NCI-H2081 treated with DMSO at 0.1 percent for 48 hours (cell line): ENCODE data around the gene FHIP2A.
"Not testable (repeated sequence)": the region's sequence is repeated elsewhere in the genome, so short reads cannot be mapped to it uniquely, and the experiment has no call there.

Experiments
- DNase-seq: peaks from one replicate; lab custom pipeline; 2025; lab: John Stamatoyannopoulos, UW

FHIP2A gene

GRCh38 chr10:114821293-114821914, at the start of gene FHIP2A:
Gene FHIP2A (plus strand): TSS chr10:114821780. CDS start chr10:114822079, 299 bp downstream.
- DNase-seq: no peak

- no peak for DNase-seq
Observed at GRCh38 chr10:114772496-114773196, 48.9 kb upstream of the FHIP2A start.

- DNase-seq: no peak
Observed at GRCh38 chr10:114773197-114773532, 48.4 kb upstream of the FHIP2A start.

GRCh38 chr10:114775082-114775481, 46.5 kb upstream of the FHIP2A start:
- DNase-seq: not testable (repeated sequence)

GRCh38 chr10:114777415-114777814, 44.2 kb upstream of the FHIP2A start:
- no peak for DNase-seq

GRCh38 chr10:114779803-114780576, 41.6 kb upstream of the FHIP2A start:
- DNase-seq: no peak

GRCh38 chr10:114780577-114781184, 40.9 kb upstream of the FHIP2A start:
- DNase-seq: no peak

GRCh38 chr10:114782666-114783065, 38.9 kb upstream of the FHIP2A start:
- DNase-seq: no peak

- no peak for DNase-seq
Observed at GRCh38 chr10:114783686-114784085, 37.9 kb upstream of the FHIP2A start.

- DNase-seq: peak; percentile 18
Observed at GRCh38 chr10:114786492-114786891, 35.1 kb upstream of the FHIP2A start.

GRCh38 chr10:114787131-114787530, 34.4 kb upstream of the FHIP2A start:
- not testable (repeated sequence) for DNase-seq

- no peak for DNase-seq
Observed at GRCh38 chr10:114791768-114792167, 29.8 kb upstream of the FHIP2A start.

- no peak for DNase-seq
Observed at GRCh38 chr10:114795039-114795438, 26.5 kb upstream of the FHIP2A start.

GRCh38 chr10:114800361-114800760, 21.2 kb upstream of the FHIP2A start:
- DNase-seq: no peak

GRCh38 chr10:114801411-114801813, 20.2 kb upstream of the FHIP2A start:
- DNase-seq: no peak

- no peak for DNase-seq
Observed at GRCh38 chr10:114802177-114802576, 19.4 kb upstream of the FHIP2A start.

GRCh38 chr10:114806562-114807391, 14.8 kb upstream of the FHIP2A start:
- DNase-seq: no peak

- DNase-seq: no peak
Observed at GRCh38 chr10:114808982-114809381, 12.6 kb upstream of the FHIP2A start.

- DNase-seq: no peak
Observed at GRCh38 chr10:114810926-114811325, 10.7 kb upstream of the FHIP2A start.

GRCh38 chr10:114811862-114812261, 9.7 kb upstream of the FHIP2A start:
- DNase-seq: no peak

GRCh38 chr10:114815791-114816190, 5.8 kb upstream of the FHIP2A start:
- no peak for DNase-seq

- no peak for DNase-seq
Observed at GRCh38 chr10:114816308-114816707, 5.3 kb upstream of the FHIP2A start.
